H1 (cell line): ENCODE measurements around the gene PLCB1. TPM values are rescaled to one million over a fixed set of nuclear protein-coding genes. Genes with fewer than 3 reads are reported as not detected.

Source experiments
- CTCF ChIA-PET: fragments of 300-600 bp; sonication (Branson Sonifier 250); formaldehyde crosslinking; loops from one replicate; lab custom pipeline; 2021; ENCODE audit not compliant: partially characterized antibody; lab: Charles Lee
- POLR2A ChIA-PET: fragments of 300-600 bp; sonication (Branson Sonifier 250); formaldehyde crosslinking; loops from one replicate; lab custom pipeline; 2021; ENCODE audit warnings: inconsistent platforms; ENCODE audit not compliant: partially characterized antibody; lab: Charles Lee
- DNase-seq, 2 experiments: peaks; one replicate each; pipeline versions ENCODE4 v3.0.0 to v3.0.0-alpha.2; 2010 to 2022; ENCODE audit warnings: low spot score in 2 of 2, low read depth in 1 of 2, mixed read lengths in 1 of 2
- FAIRE-seq: peaks from 2 replicates; lab custom pipeline; 2011; peaks lifted over from hg19 to GRCh38; lab: Jason Lieb, UNC
- H2AFZ ChIP-seq: 2 replicates; pipeline ENCODE4 v1.8.1; 2012; ENCODE audit warnings: low read length, inconsistent platforms
- H2AK5ac ChIP-seq: 2 replicates; pipeline ENCODE4 v1.6.1; 2013; ENCODE audit warnings: low read depth, low read length
- H2BK120ac ChIP-seq: replicated peaks from 2 replicates; pipeline ENCODE3; 2013; ENCODE audit warnings: low read depth, low read length, inconsistent platforms
- H2BK12ac ChIP-seq: 2 replicates; pipeline ENCODE4 v1.6.1; 2013; ENCODE audit warnings: low read depth, low read length
- H2BK15ac ChIP-seq: 2 replicates; pipeline ENCODE4 v1.6.1; 2013; ENCODE audit warnings: low read length
- H2BK20ac ChIP-seq: 2 replicates; pipeline ENCODE4 v1.6.1; 2013; ENCODE audit warnings: low read length
- H2BK5ac ChIP-seq: 2 replicates; pipeline ENCODE4 v1.6.1; 2013; ENCODE audit warnings: low read depth, low read length
- H3K14ac ChIP-seq: 2 replicates; pipeline ENCODE4 v1.6.1; 2013; ENCODE audit warnings: inconsistent platforms; ENCODE audit not compliant: insufficient read length
- H3K18ac ChIP-seq: 2 replicates; pipeline ENCODE4 v1.6.1; 2013; ENCODE audit warnings: low read length; ENCODE audit errors: extremely low read depth
- H3K23ac ChIP-seq: 2 replicates; pipeline ENCODE4 v1.6.1; 2013; ENCODE audit warnings: inconsistent platforms; ENCODE audit not compliant: insufficient read length
- H3K23me2 ChIP-seq: 2 replicates; pipeline ENCODE4 v1.6.1; 2013; ENCODE audit warnings: low read depth, low read length
- H3K27ac ChIP-seq: 2 replicates; pipeline ENCODE4 v1.6.1; 2011; ENCODE audit warnings: low read depth, low read length, inconsistent platforms
- H3K27me3 ChIP-seq, 4 experiments: replicated peaks in 1 of 4; 1 replicate in 1 of 4; 2 replicates in 3 of 4; pipeline versions ENCODE4 v1.6.1 to v1.8.1; 2011 to 2013; ENCODE audit warnings: low read length in 3 of 4, mild to moderate bottlenecking in 3 of 4, inconsistent platforms in 2 of 4, mixed read lengths in 2 of 4, moderate library complexity in 1 of 4; ENCODE audit not compliant: control insufficient read depth in 3 of 4, insufficient read depth in 3 of 4; ENCODE audit errors: extremely low read depth in 1 of 4
- H3K36me3 ChIP-seq, 4 experiments: 2 replicates each; pipeline versions ENCODE4 v1.6.1 to v1.8.1; 2011 to 2013; ENCODE audit warnings: mild to moderate bottlenecking in 4 of 4, low read length in 3 of 4, moderate library complexity in 2 of 4, control low read depth in 1 of 4, inconsistent platforms in 1 of 4; ENCODE audit not compliant: insufficient read depth in 4 of 4, control insufficient read depth in 2 of 4
- H3K4ac ChIP-seq: replicated peaks from 2 replicates; pipeline ENCODE3; 2013; ENCODE audit warnings: low read length, low read depth, mixed read lengths, inconsistent platforms; ENCODE audit not compliant: insufficient read length
- H3K4me1 ChIP-seq, 4 experiments: replicated peaks in 1 of 4; 1 replicate in 1 of 4; 2 replicates in 3 of 4; pipeline versions ENCODE4 v1.6.1 to v1.8.1; 2011 to 2013; ENCODE audit warnings: low read length in 3 of 4, inconsistent platforms in 2 of 4, mixed read lengths in 1 of 4; ENCODE audit not compliant: insufficient read depth in 4 of 4, control insufficient read depth in 3 of 4
- H3K4me2 ChIP-seq, 2 experiments: 2 replicates each; pipeline versions ENCODE4 v1.6.1 to v1.8.1; 2011 to 2013; ENCODE audit warnings: low read depth in 2 of 2, low read length in 2 of 2, control low read depth in 1 of 2, inconsistent platforms in 1 of 2, mild to moderate bottlenecking in 1 of 2; ENCODE audit not compliant: insufficient read depth in 1 of 2
- H3K4me3 ChIP-seq, 4 experiments: fragments of 200-600, 300-600 bp in 1 of 4; sonication (generic), shearing (Covaris generic), sonication (Bioruptor Twin) in 1 of 4; 2 replicates each; pipeline versions ENCODE4 v1.5.1 to v1.8.1; 2011 to 2016; ENCODE audit warnings: low read length in 4 of 4, low read depth in 3 of 4, control low read depth in 2 of 4, inconsistent platforms in 2 of 4, mild to moderate bottlenecking in 2 of 4, mixed read lengths in 1 of 4, moderate library complexity in 1 of 4; ENCODE audit not compliant: insufficient read depth in 2 of 4; ENCODE audit errors: extremely low read depth in 1 of 4
- H3K56ac ChIP-seq: replicated peaks from 2 replicates; pipeline ENCODE3; 2013; ENCODE audit warnings: low read depth, mild to moderate bottlenecking, mixed read lengths, low read length, inconsistent platforms; ENCODE audit not compliant: insufficient read length
- H3K79me1 ChIP-seq: 2 replicates; pipeline ENCODE4 v1.6.1; 2013; ENCODE audit warnings: low read depth, low read length, control low read depth
- H3K79me2 ChIP-seq, 2 experiments: 2 replicates each; pipeline versions ENCODE4 v1.6.1 to v1.8.1; 2012 to 2013; ENCODE audit warnings: low read length in 2 of 2, mild to moderate bottlenecking in 2 of 2, inconsistent platforms in 1 of 2; ENCODE audit not compliant: insufficient read depth in 2 of 2, control insufficient read depth in 1 of 2
- H3K9ac ChIP-seq, 4 experiments: replicated peaks in 1 of 4; 1 replicate in 1 of 4; 2 replicates in 3 of 4; pipeline versions ENCODE4 v1.6.1 to v1.8.1; 2011 to 2013; ENCODE audit warnings: low read depth in 3 of 4, low read length in 3 of 4, control low read depth in 2 of 4, mild to moderate bottlenecking in 2 of 4, moderate library complexity in 2 of 4, inconsistent platforms in 1 of 4; ENCODE audit errors: extremely low read depth in 1 of 4
- H3K9me3 ChIP-seq, 2 experiments: 2 replicates each; pipeline versions ENCODE4 v1.6.1 to v1.8.1; 2012 to 2013; ENCODE audit warnings: mild to moderate bottlenecking in 2 of 2, moderate library complexity in 2 of 2, control low read depth in 1 of 2, inconsistent platforms in 1 of 2, low read depth in 1 of 2, low read length in 1 of 2, mixed read lengths in 1 of 2; ENCODE audit not compliant: insufficient read depth in 2 of 2
- H4K20me1 ChIP-seq, 2 experiments: replicated peaks in 1 of 2; 2 replicates each; pipeline versions ENCODE3 to v1.8.1; 2011 to 2013; ENCODE audit warnings: inconsistent platforms in 2 of 2, low read length in 2 of 2, mild to moderate bottlenecking in 1 of 2; ENCODE audit not compliant: insufficient read depth in 2 of 2, control insufficient read depth in 1 of 2
- H4K5ac ChIP-seq: 2 replicates; pipeline ENCODE4 v1.6.1; 2013; ENCODE audit warnings: low read length, low read depth, mixed read lengths, inconsistent platforms; ENCODE audit not compliant: insufficient read length
- H4K8ac ChIP-seq: 2 replicates; pipeline ENCODE4 v1.8.0; 2013; ENCODE audit warnings: mild to moderate bottlenecking, moderate library complexity, low read length, inconsistent platforms; ENCODE audit not compliant: insufficient read depth; ENCODE audit errors: extremely low read depth
- H4K91ac ChIP-seq: replicated peaks from 2 replicates; pipeline ENCODE3; 2013; ENCODE audit warnings: low read length, mixed read lengths, inconsistent platforms; ENCODE audit not compliant: insufficient read length
- POLR2A ChIP-seq, 2 experiments: IDR thresholded peaks; 1 replicate in 1 of 2; 2 replicates in 1 of 2; pipeline ENCODE4 v1.6.1; 2011; ENCODE audit warnings: low read depth in 2 of 2, low read length in 2 of 2, mild to moderate bottlenecking in 2 of 2; ENCODE audit errors: control extremely low read depth in 1 of 2
- RNF2 ChIP-seq: fragments of 200-900, 300-1000 bp; sonication (generic); IDR thresholded peaks from 2 replicates; pipeline ENCODE4 v1.7.1; 2016; ENCODE audit warnings: borderline replicate concordance, low read depth, mild to moderate bottlenecking, antibody characterized with exemption, low read length; ENCODE audit not compliant: poor library complexity, severe bottlenecking; ENCODE audit errors: missing control alignments
- TCF12 ChIP-seq: IDR thresholded peaks from 2 replicates; pipeline ENCODE4 v1.6.1; 2011; ENCODE audit warnings: low read depth, mild to moderate bottlenecking, low read length
- polyA plus RNA-seq, 7 experiments: library from polyadenylated mRNA; depleted of rRNA in 3 of 7; stranded (reverse) in 5 of 7; unstranded in 2 of 7; fragments of >200 nt in 5 of 7; fragments of 200-250 nt in 2 of 7; gene quantifications; 1 replicate in 5 of 7; 2 replicates in 1 of 7; 4 replicates in 1 of 7; pipeline versions ENCODE4 v1.2.1 to v1.2.3, GENCODE V29; 2011 to 2013; ENCODE audit warnings: missing spikeins in 2 of 7, mixed read lengths in 2 of 7
- total RNA-seq: library from RNA; stranded (reverse); fragmentation: NEBNext Ultra II Directional; extraction: Animal tissue kit (Norgen Biotek cat#: 25700); gene quantifications from 2 replicates; pipeline ENCODE4 v1.2.1, GENCODE V29; 2021

The PLCB1 gene
- total and polyA plus RNA-seq, 2 of the 8 experiments (the other 6 are each of a cell fraction or from before 2014, with no cell fraction given) = 2.6 to 9.1 TPM

DNA sequence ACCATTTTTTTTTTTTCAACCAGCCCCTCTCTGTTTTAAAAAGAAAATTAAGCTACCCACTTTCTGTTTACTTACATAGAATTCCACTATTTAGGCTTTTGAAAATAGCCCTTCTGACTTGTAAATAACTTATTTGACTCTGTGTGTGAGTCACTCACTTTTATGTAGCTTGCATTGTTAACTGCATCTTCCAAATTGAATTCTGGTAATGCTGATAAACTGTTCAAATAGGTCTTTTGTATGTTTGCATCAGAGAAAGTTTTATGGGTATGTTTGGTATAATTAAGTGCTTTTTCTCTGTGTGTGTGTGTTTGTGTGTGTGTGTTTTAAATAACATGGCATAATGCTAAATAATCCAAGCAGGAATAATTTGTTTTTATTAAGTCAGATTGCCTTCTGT lies 360.1 kb downstream of the PLCB1 start:
- H3K79me2 ChIP-seq = no peaks in the 10 kb centered on the region
- H2AFZ ChIP-seq = no peak overlapping the region
- no peak overlapping the region for H3K4me2 ChIP-seq
- H3K27ac ChIP-seq = no peak overlapping the region
- H2BK12ac ChIP-seq = no peak overlapping the region
- POLR2A ChIA-PET = no interaction called here
- H3K4ac ChIP-seq = no peak overlapping the region
- no peak for TF ChIP-seq POLR2A (IDR thresholded peaks at IDR 0.05; ENCODE audit: control extremely low read depth in 1 of 2, low read depth in 2 of 2, low read length in 2 of 2)
- no peak for TF ChIP-seq RNF2
- no peak for TF ChIP-seq TCF12
- TF ChIP-seq, all 59 proteins: peak for 0
- no peak overlapping the region for H3K9ac ChIP-seq
- no peaks in the 10 kb centered on the region for H3K9me3 ChIP-seq
- H2BK15ac ChIP-seq = no peak overlapping the region
- no peak overlapping the region for H3K4me3 ChIP-seq
- no peak overlapping the region for H2BK20ac ChIP-seq
- H2AK5ac ChIP-seq = no peak overlapping the region
- H3K79me1 ChIP-seq = no peaks in the 10 kb centered on the region; the same call in 1 of the 2 replicates
- no peak for FAIRE-seq
- H3K18ac ChIP-seq = no peak overlapping the region
- H3K14ac ChIP-seq = no peak overlapping the region
- H3K27me3 ChIP-seq = no peaks in the 10 kb centered on the region
- no peaks in the 10 kb centered on the region for H3K36me3 ChIP-seq
- H2BK120ac ChIP-seq = no peak overlapping the region
- no peak overlapping the region for H4K91ac ChIP-seq
- H4K20me1 ChIP-seq = no peaks in the 10 kb centered on the region
- H4K8ac ChIP-seq = no peak overlapping the region
- no peak overlapping the region for H3K23ac ChIP-seq
- 0 out of 7 replicates have a peak, but pooled peaks cover 0 to 2% (median 0%) of the 10 kb centered on the region in 4 experiments for H3K4me1 ChIP-seq
- DNase-seq = no peak
- peak overlapping the region; percentile 82 for H3K56ac ChIP-seq
- H3K23me2 ChIP-seq = peaks cover 2% of the 10 kb centered on the region; the same call in 1 of the 2 replicates
- CTCF ChIA-PET = interaction anchor here (0.7 to 0.9 kb wide), 2 partner anchors 8 to 230 kb away, joined by 3 read pairs; no protein-coding TSS in a partner anchor
- H2BK5ac ChIP-seq = no peak overlapping the region
- no peak overlapping the region for H4K5ac ChIP-seq
